ENCODE measurements around the gene MYO5C.

- no peak for TF ChIP-seq CTCF (IDR thresholded peaks at IDR 0.05; ENCODE audit: extremely low read depth in 1 of 2, insufficient read depth in 1 of 2, low read depth in 1 of 2, low read length in 2 of 2)
- TF ChIP-seq JUN (IDR thresholded peaks at IDR 0.05; ENCODE audit: borderline replicate concordance, insufficient read depth, insufficient read length, low read depth), result no peak
- no peak for TF ChIP-seq POLR2A (IDR thresholded peaks at IDR 0.05; ENCODE audit: low read depth, low read length)
- no peak for TF ChIP-seq MAX (IDR thresholded peaks at IDR 0.05; ENCODE audit: insufficient read depth, insufficient read length)
- no peak for TF ChIP-seq POLR2AphosphoS5 (IDR thresholded peaks at IDR 0.05; ENCODE audit: insufficient read depth, low read depth, low read length)
- no peak for TF ChIP-seq MYC (IDR thresholded peaks at IDR 0.05; ENCODE audit: low read depth, low read length)
- TF ChIP-seq EZH2 (IDR thresholded peaks at IDR 0.05; ENCODE audit: borderline replicate concordance, low read depth, low read length, severe bottlenecking), result no peak
Measured at GRCh38 chr15:52234596-52235541, 60.7 kb downstream of the MYO5C start.
